HEK293T (cell line): Measurements from ENCODE around the gene FBXL19.

Source experiments
- BHLHE40 ChIP-seq: fragments of 450-650 bp; IDR thresholded peaks from 2 replicates; pipeline ENCODE4 v1.6.1; 2016; ENCODE audit warnings: mild to moderate bottlenecking, moderate library complexity, borderline replicate concordance
- ELF4 ChIP-seq: fragments of 450-650 bp; IDR thresholded peaks from 2 replicates; pipeline ENCODE4 v1.6.1; 2017; ENCODE audit warnings: antibody characterized with exemption
- NFRKB ChIP-seq: fragments of 450-650 bp; IDR thresholded peaks from 2 replicates; pipeline ENCODE4 v1.6.1; 2016; ENCODE audit warnings: mild to moderate bottlenecking, moderate library complexity
- PKNOX1 ChIP-seq: fragments of 450-650 bp; IDR thresholded peaks from 2 replicates; pipeline ENCODE4 v1.6.1; 2016
- SP1 ChIP-seq: fragments of 450-650 bp; IDR thresholded peaks from 2 replicates; pipeline ENCODE4 v1.6.1; 2017
- TARDBP ChIP-seq: fragments of 450-650 bp; IDR thresholded peaks from 2 replicates; pipeline ENCODE4 v1.6.1; 2016
- ZNF384 ChIP-seq: fragments of 450-650 bp; IDR thresholded peaks from 2 replicates; pipeline ENCODE4 v1.6.1; 2016

- TF ChIP-seq ZNF384 (no peak), BHLHE40 (no peak), TARDBP (no peak), PKNOX1 (no peak), SP1 (no peak), ELF4 (no peak), NFRKB (no peak)
These were observed 30.2 kb downstream of the FBXL19 start for GRCh38 chr16:30953511-30954124.
